NCI-H524 (cell line): Measurements from ENCODE around the gene CDC42BPA.
"Not testable (repeated sequence)": the region's sequence is repeated elsewhere in the genome, so short reads cannot be mapped to it uniquely, and the experiment has no call there.

ENCODE experiments used
- DNase-seq, 2 experiments: peaks; one replicate each; lab custom pipeline; 2025; lab: John Stamatoyannopoulos, UW

Gene CDC42BPA, protein sequence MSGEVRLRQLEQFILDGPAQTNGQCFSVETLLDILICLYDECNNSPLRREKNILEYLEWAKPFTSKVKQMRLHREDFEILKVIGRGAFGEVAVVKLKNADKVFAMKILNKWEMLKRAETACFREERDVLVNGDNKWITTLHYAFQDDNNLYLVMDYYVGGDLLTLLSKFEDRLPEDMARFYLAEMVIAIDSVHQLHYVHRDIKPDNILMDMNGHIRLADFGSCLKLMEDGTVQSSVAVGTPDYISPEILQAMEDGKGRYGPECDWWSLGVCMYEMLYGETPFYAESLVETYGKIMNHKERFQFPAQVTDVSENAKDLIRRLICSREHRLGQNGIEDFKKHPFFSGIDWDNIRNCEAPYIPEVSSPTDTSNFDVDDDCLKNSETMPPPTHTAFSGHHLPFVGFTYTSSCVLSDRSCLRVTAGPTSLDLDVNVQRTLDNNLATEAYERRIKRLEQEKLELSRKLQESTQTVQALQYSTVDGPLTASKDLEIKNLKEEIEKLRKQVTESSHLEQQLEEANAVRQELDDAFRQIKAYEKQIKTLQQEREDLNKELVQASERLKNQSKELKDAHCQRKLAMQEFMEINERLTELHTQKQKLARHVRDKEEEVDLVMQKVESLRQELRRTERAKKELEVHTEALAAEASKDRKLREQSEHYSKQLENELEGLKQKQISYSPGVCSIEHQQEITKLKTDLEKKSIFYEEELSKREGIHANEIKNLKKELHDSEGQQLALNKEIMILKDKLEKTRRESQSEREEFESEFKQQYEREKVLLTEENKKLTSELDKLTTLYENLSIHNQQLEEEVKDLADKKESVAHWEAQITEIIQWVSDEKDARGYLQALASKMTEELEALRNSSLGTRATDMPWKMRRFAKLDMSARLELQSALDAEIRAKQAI (N-terminal part only)

DNA sequence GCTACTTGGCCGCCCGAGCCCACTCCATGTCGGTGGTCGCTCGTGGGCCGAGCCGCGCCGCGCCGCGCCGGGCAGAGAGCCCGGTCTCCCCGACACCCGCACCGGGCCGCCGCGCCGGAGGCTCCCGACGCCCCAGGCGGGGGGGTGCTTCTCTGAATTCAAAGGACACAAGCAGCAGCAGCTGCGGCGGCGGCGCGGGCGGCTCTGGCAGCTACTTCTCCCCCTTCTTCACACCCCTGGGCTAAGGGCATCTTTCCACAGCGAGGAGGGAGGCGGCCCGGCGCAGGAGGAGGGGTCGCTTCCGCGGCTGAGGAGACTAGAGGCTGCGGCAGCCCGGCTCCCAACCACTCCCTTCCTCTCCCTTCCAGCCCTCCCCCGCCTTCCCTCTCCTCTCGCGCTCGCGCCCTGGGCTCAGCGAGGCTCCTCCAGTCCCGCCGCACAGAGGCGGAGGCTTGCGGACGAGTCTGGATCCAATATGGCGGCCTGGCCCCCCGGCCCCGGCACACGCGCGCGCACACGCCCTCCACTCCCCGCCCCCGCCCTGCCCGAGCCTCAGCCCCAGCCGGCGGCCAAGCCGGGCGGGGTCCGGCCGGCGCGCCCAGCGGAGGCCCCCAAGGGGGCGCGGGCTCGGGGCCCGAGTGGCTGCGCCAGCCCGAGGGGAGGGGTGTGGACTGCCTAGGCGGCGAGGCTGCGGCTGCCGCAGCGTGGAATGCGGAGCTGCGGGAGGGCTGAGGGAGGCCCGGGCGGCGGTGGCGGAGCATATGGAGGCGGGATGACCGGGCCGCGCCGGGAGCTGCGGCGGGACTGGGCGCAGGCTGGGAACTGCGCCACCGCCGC is at the start of gene CDC42BPA:
CDC42BPA (minus strand) TSS at position 477 of the 837 bp plus-strand sequence. CDS start 1,310 bp downstream, outside the sequence.
- peak; percentile 74 to 83 for DNase-seq

DNA sequence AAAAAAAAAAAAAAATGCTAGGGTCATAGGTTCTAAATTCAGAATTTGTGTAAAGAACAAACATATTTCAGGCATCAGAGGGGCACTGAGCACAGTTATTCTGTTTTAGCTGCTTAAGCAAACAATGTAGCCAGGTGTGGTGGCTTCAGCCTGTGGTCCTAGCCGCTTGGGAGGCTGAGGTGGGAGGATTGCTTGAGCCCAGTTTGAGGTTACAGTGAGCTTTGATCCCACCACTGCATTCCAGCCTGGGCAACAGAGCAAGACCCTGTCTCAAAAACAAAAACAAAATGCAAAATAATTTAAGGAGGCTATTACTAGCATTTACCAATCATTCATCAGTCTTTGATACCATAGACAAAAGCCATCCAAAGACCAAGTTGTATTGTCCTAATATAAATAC is 49.7 kb upstream of the CDC42BPA start:
- DNase-seq: no peak

DNA sequence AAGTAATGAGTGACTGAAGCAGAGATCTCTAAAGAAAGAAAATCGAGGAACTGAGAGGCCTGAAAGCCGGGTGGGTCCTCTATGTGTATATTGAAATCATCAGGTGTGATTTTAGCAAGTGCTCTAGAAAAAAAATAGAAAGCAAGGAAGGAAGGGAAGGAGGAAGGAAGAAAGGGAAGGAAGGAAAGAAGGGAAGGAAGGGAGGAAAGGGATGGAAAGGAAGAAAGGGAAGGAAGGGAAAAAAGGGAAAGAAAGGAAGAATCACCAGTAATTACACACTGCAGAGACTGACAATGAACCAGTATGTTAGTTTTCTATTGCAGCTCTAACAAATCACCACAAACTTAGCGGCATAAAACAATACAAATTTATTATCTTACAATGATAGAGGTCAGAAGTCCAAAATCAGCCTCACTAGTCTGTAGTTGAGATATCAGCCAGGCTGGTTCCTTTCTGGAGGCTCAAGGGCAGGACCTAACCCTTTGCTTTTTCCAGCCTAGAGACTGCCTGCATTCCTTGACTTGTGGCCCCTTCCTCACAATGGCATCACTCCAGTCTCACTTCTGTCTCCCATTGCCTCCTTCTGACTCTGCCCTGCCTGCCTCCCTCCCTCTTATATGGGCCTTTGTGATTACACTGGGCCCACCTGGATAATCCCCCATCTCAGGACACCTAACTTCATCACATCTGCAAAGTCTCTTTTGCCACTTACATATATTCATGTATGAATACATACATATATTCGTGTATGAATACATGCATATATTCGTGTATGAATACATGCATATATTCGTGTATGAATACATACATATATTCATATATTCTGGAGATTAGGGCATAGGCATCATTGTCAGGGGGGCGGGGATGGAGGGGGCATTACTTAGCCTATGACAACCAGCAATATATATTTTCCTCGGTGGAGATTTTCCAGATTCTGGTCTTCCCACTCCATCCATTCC is 47.5 kb upstream of the CDC42BPA start:
- DNase-seq: no peak

DNA sequence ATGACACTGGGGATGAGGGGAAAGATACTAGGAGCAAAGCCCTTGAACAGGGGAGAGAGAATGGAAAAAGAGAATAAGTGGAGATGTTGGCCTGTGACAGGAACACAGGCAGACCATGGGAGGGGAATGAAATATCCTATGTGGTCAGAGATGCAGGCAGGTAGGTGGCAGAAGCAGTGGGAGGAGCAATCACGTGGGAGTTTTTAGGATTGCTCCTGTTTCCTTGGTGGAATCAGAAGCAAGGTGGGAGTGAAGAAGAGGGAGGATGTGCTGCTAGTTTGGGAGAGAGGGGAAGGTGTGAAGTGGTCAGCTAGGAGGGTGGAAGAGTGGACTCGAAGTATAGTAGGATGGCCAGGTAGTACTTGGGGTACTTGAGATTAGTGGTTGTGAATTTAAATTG is 46.4 kb upstream of the CDC42BPA start:
- DNase-seq: no peak

DNA sequence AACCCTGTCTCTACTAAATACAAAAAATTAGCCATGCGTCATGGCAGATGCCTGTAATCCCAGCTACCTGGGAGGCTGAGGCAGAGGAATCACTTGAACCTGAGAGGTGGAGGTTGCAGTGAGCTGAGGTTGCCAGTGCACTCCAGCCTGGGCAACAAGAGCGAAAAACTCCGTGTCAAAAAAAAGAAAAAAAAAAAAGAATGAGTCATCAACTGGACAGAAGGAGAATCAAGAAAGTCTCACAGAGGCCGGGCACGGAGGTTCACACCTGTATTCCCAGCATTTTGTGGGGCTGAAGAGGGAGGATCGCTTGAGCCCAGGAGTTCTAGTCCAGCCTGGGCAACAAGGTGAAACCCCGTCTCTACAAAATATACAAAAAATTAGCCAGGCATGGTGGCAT is 45.5 kb upstream of the CDC42BPA start:
- DNase-seq: no peak

DNA sequence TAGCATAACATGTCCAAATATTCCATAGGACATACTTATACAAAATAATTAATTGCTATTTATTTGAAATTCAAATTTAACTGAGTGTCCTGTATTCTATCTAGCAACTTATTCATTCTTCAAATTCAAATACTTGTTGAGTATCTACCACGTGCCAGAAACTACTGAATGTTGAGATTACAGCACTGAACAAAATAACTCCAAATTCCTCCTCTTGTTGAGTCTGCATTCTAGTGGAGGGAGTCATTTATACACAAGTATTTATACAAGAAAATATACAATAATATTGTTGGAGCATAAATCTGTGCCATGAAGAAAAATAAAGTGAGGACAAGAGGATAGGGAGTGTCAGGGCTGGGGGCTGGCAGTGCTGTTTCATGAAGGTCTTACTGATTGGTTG is 43.7 kb upstream of the CDC42BPA start:
- no peak for DNase-seq

DNA sequence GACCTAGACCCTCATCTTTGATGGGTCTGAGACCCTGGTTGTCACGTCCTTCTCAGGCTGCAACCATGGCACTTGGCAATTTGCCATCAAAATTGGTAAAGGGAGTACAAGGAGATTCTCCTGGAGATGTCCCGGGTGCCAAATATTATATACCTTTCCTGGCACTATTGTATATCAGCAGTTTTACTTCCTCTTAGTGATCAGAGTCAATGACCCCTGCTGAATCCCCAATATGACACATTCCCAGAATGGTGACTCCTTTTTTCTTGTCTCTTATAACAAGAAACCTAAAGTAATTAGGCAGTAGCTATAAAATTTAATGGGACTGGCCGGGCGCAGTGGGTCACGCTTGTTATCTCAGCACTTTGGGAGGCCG is 39.6 kb upstream of the CDC42BPA start:
- no peak for DNase-seq

DNA sequence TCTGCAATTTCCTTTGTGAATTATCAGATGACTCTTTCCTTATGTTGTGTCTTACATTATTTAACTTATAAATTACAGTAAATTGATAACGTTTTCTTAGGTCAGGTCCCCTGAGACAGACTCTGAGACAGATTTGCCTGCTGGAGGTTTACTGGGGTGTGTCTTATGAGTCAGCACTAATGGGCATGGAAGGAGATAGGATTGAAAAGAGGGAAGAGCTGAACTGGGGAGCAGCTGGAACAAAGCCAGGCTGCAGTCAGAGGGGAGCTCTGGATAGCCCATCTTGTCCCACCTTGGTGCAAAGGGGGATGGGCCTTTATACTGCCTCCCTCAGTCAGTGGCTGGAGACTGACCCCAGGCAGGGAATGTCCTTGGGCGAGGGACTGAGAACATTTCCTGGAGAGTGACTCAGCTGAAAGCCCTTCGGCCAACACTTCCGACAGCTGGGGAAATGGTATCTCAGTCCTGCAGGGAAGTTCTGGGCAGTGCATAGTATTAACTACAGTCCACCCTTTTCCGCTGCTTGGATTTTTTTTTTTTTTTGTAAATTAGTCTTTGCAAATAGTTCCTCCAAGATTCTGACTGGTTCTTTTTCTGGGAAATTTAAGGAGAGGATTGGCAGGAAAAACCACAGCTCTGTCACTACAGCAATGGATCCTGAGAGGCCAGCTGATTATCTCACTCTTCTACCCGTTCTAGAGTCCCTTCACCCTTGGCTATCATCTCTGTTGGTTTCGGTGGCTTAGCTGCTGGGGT is 39.1 kb upstream of the CDC42BPA start:
- DNase-seq: no peak

DNA sequence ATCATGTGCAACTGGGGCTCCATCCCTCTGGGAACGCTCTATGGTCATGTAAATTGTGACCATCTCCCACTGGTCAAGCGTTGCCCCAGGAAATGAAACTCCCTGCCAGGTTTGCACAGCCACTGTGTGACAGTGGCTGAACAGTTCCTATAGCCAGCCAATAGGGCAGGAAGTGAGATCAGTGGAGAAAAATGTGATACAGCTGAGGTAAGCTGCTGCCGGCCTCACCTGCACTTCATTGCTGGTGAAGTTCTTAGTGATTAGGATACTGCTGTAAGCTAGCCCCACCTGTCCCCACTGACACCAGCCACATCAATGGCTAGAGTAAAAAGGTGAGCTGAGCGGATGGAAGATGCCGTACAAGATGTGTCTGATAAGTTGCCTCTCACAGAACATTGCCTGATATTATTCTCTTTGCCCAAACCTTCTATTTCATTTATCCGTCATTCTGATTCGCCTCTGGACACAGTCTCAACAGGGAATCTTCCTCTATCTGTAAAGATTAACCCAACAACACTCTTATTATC is 38.4 kb upstream of the CDC42BPA start:
- DNase-seq: no peak

DNA sequence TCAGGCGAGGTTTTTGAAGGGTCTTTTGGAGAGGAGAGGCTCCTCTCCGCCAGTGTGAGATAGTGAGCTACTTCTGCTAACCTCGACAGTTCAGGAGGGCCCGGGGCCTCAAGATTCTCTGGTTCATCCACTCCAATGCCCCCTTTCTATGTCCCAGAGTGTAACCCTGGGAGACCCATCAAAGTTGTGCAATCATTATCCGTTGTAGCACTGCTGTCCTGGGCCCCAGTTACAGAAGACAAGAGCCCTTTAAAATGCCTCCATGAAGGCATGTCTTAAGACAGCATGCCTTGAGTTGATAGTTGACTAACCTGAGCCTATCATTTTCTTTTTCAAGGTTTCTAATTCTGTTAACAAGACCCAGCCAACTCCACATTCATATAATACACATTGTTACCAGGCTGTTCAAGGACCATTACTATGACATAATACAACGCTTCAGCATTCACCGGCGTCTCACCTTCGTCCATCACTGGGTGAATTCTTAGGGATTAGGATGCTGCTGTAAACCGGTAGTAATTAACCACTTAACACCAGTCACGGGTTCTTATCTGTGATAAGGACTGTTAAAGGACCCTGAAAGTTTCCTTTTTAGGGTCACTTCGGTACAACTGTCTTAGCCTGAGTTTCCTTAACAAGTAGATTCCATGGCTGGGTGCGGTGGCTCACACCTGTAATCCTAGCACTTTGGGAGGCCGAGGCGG is 37.4 kb upstream of the CDC42BPA start:
- DNase-seq: no peak

DNA sequence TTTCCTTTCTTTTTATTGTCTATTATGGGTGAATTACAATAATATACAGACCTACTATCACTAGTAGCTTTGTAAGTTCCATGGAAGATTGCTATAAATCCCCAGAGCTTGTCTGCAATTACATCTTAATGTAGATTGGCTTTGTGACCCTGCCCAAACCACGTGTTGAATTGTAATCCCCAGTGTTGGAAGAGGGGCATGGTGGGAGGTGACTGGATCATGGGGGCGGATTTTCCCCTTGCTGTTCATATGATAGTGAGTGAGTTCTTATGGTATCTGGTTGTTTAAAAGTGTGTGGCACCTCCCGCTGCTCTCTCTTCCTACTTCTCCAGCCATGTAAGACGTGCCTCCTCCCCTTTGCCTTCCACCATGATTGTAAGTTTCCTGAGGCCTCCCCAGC is 34.9 kb upstream of the CDC42BPA start:
- no peak for DNase-seq

DNA sequence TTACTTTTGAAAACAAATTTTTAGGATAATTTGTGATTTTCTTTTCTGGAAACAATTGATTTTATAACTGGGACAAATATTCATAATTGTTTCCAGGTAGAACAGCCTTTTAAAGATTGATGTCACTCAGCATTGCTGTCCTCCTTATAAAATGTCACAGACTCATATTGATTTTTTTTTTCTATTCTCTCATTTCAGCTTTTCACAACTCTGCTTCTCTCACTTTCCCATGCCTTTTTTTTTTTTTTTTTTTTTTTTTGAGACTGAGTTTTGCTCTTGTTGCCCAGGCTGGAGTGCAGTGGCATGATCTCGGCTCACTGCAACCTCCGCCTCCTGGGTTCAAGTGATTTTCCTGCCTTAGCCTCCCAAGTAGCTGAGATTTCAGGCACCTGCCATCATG is 33.9 kb upstream of the CDC42BPA start:
- not testable (repeated sequence) for DNase-seq

DNA sequence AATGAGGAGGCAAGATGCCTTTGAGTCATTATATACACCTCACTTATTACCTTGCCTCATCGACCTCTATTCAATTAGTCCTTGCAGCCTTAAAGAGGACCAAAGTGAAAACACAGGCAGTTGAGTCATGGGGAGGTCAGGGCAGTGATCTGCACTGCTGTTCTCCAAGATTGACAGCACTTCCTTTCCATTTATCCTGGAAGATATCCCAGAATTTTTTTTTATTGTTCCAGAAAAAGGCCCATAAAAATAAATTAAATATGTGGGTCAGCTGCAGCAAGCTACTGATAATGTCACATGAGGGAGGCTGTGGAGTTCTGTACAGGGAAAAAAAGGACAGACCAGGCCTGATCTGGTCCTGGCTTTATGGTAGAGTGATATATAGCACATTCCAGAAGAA is 33.2 kb upstream of the CDC42BPA start:
- no peak for DNase-seq

DNA sequence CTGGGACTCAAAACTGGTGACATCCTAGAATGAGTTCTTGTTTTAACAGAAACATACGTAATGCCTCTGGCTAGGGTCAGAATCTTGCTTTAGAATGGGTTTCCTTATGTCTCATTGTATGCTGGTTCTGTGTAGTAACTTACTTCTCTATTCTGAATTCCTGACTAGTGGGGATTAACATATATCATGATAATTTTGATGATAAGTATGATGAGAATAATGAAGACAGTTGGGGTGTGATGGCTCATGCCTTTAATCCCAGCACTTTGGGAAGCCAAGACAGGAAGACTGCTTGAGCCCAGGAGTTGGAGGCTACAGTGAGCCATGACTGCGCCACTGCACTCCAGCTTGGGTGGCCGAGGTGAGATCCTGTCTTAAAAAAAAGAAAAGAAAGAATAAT is 31.7 kb upstream of the CDC42BPA start:
- DNase-seq: no peak

DNA sequence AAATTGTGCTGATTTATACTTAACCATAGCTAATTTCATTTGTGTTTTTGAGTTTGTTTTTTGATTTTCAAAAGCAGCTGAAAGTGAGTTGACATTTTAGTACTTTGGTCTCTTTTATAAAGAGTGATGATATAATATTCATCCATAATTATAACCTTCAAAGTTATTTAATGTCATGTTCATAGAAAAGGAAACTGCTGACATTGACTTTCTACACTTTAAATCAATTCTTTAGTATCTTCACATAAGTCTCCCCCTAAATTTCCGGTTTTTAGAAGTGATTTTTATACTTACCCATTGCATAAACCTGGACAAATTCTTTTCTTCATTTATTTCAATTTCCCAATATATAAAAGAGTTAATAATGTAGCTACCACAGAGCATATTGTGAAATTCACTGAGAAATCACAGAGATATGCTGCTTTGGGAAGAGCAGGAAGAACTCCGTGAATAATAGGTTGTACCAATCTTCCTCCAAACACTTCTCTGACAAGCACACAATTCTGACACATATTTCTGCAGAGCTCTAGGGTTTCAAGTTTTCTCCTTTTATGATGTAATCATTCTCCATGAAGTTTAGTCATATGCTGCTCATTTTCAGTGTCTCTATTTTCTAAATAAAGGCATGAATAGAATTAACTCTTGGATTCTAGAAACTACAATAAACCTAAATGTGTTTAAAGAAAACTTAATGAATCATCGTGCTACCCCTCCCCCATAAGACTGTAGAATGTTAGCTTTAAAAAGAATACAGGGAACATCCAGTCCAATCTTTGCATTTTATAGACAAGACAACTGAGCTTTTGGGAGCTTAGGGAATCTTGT is 25.6 kb upstream of the CDC42BPA start:
- DNase-seq: no peak

DNA sequence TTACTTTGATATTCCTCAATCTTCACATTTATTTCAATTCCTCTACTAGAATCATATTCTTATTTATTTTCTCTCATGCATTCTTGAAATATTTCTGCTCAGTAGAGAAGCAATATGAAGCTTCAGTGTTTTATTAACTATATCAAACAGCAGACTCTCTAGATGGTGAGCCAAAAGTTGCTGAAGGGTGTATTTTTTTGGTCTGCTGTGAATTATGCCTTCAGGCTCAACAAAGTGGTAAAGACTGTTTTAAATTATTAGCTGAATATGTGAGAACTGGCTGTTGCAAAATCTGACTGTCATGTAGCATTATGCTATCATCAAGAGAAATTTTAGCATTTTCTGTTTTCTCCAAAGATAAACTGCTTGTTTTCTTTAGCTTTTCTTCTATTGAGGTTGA is 24.9 kb upstream of the CDC42BPA start:
- no peak for DNase-seq

DNA sequence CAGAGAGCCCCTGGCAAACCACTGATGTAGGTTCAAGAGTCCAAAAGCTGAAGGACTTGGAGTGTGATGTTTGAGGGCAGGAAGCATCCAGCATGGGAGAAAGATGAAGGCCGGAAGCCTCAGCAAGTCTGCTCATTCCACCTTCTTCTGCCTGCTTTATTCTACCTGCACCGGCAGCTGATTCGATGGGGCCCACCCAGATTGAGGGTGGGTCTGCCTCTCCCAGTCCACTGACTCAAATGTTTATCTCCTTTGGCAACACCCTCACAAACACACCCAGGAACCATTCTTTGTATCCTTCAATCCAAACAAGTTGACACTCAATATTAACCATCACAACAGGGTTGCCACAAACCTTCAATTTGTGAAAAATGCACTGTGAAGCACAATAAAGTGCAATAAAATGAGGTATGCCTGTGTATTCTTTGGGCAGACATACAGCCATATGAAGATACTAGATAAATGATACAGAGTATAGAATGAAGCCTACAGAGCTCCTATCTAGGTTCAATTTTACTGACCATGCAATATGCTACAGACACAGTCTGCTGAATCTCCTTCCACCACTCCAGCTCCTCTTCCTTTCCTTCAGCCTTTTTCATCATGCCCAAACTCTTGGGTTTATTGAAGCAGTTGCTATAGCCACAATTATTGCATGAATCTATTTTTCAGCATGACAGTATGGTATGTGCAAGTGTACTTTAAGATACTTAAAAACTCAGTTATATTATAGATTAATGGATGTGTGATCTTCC is 24.0 kb upstream of the CDC42BPA start:
- DNase-seq: no peak

DNA sequence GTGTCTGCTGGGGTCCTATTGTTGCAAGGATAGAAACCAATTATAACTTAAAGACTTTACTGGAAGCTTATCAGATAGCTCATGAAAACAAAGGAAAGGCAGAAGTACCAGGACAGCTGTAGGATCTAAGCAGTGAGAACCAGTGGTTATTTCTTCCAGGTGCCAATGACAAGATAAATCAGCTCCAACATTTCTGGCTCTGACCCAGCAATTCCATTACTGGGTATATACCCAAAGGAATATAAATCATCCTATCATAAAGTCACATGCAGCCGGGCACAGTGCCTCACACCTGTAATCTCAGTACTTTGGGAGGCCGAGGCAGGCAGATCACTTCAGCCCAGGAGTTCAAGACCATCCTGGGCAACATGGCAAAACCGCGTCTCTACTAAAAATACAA is 17.8 kb upstream of the CDC42BPA start:
- not testable (repeated sequence) for DNase-seq
